LNCaP clone FGC (cell line): ENCODE data around the gene AP3S2.

Source experiments
- DNase-seq: peaks from one replicate; pipeline ENCODE4 v3.0.0-alpha.2; 2011; ENCODE audit warnings: low read depth
- H3K4me3 ChIP-seq: 2 replicates; pipeline ENCODE4 v1.5.1; 2011; ENCODE audit warnings: mild to moderate bottlenecking, low read depth, low read length, control low read depth
- TF ChIP-seq, protein P1 (sequence below): IDR thresholded peaks from 2 replicates; pipeline ENCODE4 v1.5.1; 2012; ENCODE audit warnings: mild to moderate bottlenecking; ENCODE audit not compliant: control insufficient read depth, insufficient read depth; ENCODE audit errors: extremely low read depth

Gene AP3S2

GRCh38 chr15:89823836-89824606 lies 69.8 kb downstream of the AP3S2 start:
- DNase-seq = no peak
- H3K4me3 ChIP-seq = no peak overlapping the region
- TF ChIP-seq, protein P1, sequence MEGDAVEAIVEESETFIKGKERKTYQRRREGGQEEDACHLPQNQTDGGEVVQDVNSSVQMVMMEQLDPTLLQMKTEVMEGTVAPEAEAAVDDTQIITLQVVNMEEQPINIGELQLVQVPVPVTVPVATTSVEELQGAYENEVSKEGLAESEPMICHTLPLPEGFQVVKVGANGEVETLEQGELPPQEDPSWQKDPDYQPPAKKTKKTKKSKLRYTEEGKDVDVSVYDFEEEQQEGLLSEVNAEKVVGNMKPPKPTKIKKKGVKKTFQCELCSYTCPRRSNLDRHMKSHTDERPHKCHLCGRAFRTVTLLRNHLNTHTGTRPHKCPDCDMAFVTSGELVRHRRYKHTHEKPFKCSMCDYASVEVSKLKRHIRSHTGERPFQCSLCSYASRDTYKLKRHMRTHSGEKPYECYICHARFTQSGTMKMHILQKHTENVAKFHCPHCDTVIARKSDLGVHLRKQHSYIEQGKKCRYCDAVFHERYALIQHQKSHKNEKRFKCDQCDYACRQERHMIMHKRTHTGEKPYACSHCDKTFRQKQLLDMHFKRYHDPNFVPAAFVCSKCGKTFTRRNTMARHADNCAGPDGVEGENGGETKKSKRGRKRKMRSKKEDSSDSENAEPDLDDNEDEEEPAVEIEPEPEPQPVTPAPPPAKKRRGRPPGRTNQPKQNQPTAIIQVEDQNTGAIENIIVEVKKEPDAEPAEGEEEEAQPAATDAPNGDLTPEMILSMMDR = no peak

DNA sequence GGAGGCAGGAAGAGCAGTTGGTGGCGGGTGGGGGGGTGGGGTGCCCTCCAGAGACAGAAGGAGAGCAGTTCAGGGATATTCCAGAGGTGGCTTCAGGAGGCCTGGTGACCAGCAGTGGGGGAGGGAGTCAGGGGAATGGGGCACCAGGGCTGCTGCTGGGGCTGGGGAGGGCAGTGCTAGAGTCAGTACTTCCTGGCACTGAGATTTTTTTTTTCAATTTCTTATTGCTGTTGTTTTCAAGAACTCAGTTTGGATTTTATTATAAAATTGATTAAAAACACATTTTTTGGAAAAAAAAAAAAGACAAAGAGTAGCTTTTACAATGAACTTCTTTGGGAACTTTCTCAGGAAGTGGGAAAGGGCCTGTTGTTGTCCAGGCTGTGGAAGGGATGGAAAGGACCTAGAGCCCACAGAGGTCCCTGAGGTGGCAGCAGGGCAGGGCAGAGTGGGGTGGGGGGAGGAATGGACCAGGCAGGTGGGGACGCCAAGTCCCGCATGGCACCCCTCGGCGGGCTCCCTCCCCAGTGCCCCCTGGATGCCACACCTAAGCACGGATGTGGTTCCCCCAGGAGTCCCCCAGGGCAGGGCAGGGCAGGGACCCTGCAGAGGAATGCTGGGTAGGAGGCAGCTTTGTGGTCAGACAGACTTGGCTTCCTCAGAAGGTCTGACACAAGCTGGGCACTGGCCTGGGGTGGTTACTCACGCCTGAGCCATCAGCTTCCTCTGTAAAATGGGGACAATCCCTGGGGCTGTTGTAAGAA lies 70.7 kb downstream of the AP3S2 start:
- TF ChIP-seq, protein P1 = no peak
- no peak overlapping the region for H3K4me3 ChIP-seq
- DNase-seq = no peak

- TF ChIP-seq, protein P1 = no peak
- no peak for DNase-seq
- H3K4me3 ChIP-seq = no peak overlapping the region
Measured at GRCh38 chr15:89822611-89822950, 71.2 kb downstream of the AP3S2 start.

DNA sequence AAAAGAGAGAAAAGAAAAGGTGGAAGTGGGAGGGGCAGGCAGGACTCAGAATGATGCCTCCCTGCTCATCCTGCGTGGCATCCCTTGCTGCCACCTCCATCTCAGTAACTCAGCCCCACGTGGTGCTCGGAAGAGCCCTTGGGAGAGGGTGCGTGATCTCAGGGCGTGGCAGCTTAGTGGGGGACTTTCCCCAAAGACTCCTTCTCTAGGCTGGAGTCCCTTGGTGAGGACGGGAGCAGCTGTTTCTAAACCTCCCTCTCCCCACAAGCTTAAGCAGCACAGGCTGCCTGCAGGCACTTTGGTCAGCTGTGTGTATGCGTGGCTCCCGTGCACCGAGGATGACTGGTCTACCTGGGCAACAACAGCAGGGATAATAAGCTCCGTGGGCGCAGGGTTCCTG lies 71.8 kb downstream of the AP3S2 start:
- TF ChIP-seq, protein P1 = no peak
- no peak overlapping the region for H3K4me3 ChIP-seq
- DNase-seq = no peak

GRCh38 chr15:89820666-89821611 lies 72.9 kb downstream of the AP3S2 start:
- no peak overlapping the region for H3K4me3 ChIP-seq
- DNase-seq = no peak
- TF ChIP-seq, protein P1 = no peak

GRCh38 chr15:89818287-89818686 lies 75.5 kb downstream of the AP3S2 start:
- no peak overlapping the region for H3K4me3 ChIP-seq
- TF ChIP-seq, protein P1 = no peak
- no peak for DNase-seq
